ENCODE data around the gene SLC4A1. TPM values are rescaled to one million over a fixed set of nuclear protein-coding genes. Genes with fewer than 3 reads are reported as not detected.

Gene SLC4A1
- total and polyA plus RNA-seq, 11 donors = 0.03 to 3.3 (median 0.50) TPM; not detected in 2

DNA sequence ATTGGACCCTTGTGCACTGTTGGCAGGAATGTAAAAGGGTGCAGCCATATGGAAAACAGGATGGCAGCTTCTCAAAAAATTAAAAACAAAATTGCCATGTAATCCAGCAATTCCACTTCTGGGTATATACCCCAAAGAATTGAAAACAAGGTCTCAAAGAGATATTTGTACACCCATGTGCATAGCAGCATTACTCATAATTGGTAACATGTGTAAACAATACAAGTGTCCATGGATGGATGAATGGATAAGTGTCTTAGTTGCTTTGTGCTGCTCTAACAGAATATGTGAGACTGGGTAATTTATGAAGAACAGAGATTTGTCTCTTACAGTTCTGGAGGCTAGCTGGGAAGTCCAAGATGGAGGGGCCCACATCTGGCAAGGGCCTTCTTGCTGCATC lies 36.7 kb upstream of the SLC4A1 start:
- intact Hi-C loops (cut with DNase I) = loop anchor here in 1 of 10 donors (5.0 kb wide), 1 partner anchor 82 kb away; no protein-coding TSS in a partner anchor
- no peak for ATAC-seq
- Histone ChIP-seq H3K36me3 (no peaks in the 10 kb centered on the region), H3K4me1 (peaks cover 0 to 20% (median 16%) of the 10 kb centered on the region in 12 donors), H3K9me3 (no peaks in the 10 kb centered on the region), H3K27ac (no peak overlapping the region), H3K27me3 (peaks cover 0 to 23% (median 0%) of the 10 kb centered on the region in 9 donors), H3K4me3 (no peak overlapping the region)
- TF ChIP-seq, protein P1, sequence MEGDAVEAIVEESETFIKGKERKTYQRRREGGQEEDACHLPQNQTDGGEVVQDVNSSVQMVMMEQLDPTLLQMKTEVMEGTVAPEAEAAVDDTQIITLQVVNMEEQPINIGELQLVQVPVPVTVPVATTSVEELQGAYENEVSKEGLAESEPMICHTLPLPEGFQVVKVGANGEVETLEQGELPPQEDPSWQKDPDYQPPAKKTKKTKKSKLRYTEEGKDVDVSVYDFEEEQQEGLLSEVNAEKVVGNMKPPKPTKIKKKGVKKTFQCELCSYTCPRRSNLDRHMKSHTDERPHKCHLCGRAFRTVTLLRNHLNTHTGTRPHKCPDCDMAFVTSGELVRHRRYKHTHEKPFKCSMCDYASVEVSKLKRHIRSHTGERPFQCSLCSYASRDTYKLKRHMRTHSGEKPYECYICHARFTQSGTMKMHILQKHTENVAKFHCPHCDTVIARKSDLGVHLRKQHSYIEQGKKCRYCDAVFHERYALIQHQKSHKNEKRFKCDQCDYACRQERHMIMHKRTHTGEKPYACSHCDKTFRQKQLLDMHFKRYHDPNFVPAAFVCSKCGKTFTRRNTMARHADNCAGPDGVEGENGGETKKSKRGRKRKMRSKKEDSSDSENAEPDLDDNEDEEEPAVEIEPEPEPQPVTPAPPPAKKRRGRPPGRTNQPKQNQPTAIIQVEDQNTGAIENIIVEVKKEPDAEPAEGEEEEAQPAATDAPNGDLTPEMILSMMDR (IDR thresholded peaks at IDR 0.05) = no peak
- TF ChIP-seq POLR2A (IDR thresholded peaks at IDR 0.05) = no peak
- DNase-seq = no peak

DNA sequence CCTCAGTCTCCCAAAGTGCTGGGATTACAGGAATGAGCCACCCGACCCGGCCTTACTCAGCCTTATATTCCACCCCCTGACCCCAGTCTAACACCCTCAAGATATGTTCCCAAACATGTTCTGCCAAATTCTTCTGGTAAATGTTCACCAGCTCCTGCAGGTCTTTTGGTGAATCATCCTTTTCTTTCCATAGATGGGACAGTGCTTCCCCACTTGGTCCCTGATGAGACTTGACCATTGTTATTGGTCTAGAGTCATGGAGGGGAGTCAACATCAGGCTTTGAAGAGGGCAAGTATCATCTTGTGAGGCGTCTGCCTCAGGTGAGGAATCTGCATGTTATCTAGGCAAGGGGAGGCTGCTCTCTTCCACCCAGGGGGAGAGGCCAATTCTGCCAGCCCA lies 30.0 kb upstream of the SLC4A1 start:
- H3K4me1 ChIP-seq = no peaks in the 10 kb centered on the region
- 74 to 91% (median 82%) methylated on average over 3 of the region's 3 CpGs for WGBS, 4 donors
- no peak overlapping the region for H3K27ac ChIP-seq
- H3K4me3 ChIP-seq = no peak overlapping the region
- intact Hi-C loops (cut with DNase I) = no loop called here
- no peaks in the 10 kb centered on the region for H3K9me3 ChIP-seq
- ATAC-seq (no peak), DNase-seq (no peak)
- TF ChIP-seq, protein P1 (IDR thresholded peaks at IDR 0.05) = no peak
- TF ChIP-seq POLR2A (IDR thresholded peaks at IDR 0.05) = no peak
- H3K27me3 ChIP-seq = peaks cover 0 to 9% (median 0%) of the 10 kb centered on the region in 9 donors
- no peaks in the 10 kb centered on the region for H3K36me3 ChIP-seq

DNA sequence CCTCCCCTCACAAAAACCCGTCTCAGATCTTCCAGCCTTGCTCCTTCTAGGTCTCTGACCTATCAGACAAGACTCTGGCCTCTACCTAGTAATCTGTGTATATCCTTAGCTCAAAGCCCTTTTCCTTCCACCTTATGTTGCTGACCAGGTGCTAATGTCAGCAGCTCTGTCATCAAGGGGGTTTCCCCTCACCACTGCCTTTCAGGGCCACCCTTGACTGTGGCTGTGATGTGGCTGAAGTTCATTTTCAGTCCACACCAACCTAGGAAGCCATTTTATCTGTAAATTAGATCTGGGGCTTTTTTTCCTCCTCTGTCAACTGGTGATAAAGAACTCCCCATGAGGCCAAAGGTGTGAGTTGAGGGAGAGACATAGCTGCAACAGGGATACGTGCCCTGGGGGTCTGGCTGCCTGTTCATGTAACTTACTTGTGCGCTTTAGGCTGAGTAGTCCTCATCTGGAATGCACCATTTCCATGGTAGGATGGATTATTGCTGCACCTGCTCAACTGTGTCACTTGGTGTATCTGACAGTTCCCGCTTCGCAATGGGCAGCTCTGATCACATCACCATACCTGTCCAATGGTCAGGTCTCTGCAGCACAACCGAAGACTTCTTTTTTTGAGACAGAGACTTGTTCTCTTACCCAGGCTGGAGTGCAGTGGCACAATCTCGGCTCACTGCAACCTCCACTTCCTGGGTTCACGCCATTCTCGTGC lies 25.7 kb upstream of the SLC4A1 start:
- intact Hi-C loops (cut with DNase I) = no loop called here
- no peaks in the 10 kb centered on the region for H3K9me3 ChIP-seq
- ATAC-seq (no peak), DNase-seq (no peak)
- no peak overlapping the region for H3K4me3 ChIP-seq
- peaks cover 0 to 6% (median 0%) of the 10 kb centered on the region in 9 donors for H3K27me3 ChIP-seq
- no peaks in the 10 kb centered on the region for H3K36me3 ChIP-seq
- TF ChIP-seq, protein P1 (IDR thresholded peaks at IDR 0.05) = no peak
- no peak for TF ChIP-seq POLR2A (IDR thresholded peaks at IDR 0.05)
- WGBS, 4 donors = 83 to 92% (median 85%) methylated on average over 9 of the region's 9 CpGs
- no peaks in the 10 kb centered on the region for H3K4me1 ChIP-seq
- H3K27ac ChIP-seq = no peak overlapping the region

DNA sequence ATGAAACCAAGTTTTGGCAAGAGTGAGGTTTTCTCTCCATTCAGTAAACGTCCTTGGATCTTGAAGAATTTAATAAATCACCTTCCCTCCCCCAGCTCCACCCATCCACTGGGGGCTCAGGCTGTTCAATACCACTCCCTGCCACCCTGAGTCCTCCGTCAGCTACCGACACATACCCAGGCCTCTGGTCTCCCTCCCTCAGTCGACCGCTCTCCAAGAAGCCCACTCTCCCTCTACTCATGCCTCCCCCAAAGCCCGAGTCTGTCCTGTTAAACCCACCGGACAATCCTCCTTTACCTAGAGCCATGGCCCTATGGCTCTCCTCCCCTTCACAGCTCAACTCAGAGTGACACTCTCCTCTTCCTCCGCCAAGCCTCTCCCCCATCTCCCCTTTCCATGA lies 19.7 kb upstream of the SLC4A1 start:
- Histone ChIP-seq H3K4me1 (peaks cover 0 to 4% (median 0%) of the 10 kb centered on the region in 12 donors), H3K36me3 (no peaks in the 10 kb centered on the region), H3K27me3 (peaks cover 0 to 5% (median 0%) of the 10 kb centered on the region in 9 donors), H3K4me3 (no peak overlapping the region), H3K9me3 (no peaks in the 10 kb centered on the region), H3K27ac (no peak overlapping the region)
- no peak for TF ChIP-seq POLR2A (IDR thresholded peaks at IDR 0.05)
- TF ChIP-seq, protein P1 (IDR thresholded peaks at IDR 0.05) = no peak
- 74 to 81% (median 78%) methylated on average over 8 of the region's 8 CpGs for WGBS, 4 donors
- intact Hi-C loops (cut with DNase I) = no loop called here
- ATAC-seq (no peak), DNase-seq (no peak)

Data from heart left ventricle (tissue), 16 donors.